Lung (tissue), 12 donors: ENCODE results near the gene BAHD1. TPM values are rescaled to one million over a fixed set of nuclear protein-coding genes. Genes with fewer than 3 reads are reported as not detected.

Source experiments
- ATAC-seq: fragments of 200-7000 bp; cut with Tn5 transposase; one replicate; pipeline ENCODE4 v1.9.1; 2020; ENCODE audit warnings: moderate number of reproducible peaks; ENCODE audit not compliant: insufficient read depth, low FRiP score
- DNase-seq, 3 donors: peaks; one replicate each; pipeline ENCODE4 v3.0.0-alpha.2; 2013 to 2017
- H3K27ac ChIP-seq, 2 donors: one replicate each; pipeline ENCODE4 v1.5.1; 2013; ENCODE audit warnings: mild to moderate bottlenecking in 2 of 2, moderate library complexity in 2 of 2, control low read depth in 1 of 2, inconsistent platforms in 1 of 2, low read depth in 1 of 2, low read length in 1 of 2
- H3K27me3 ChIP-seq, 3 donors: one replicate each; pipeline ENCODE4 v1.5.1; 2013; ENCODE audit warnings: low read length in 2 of 3; ENCODE audit not compliant: control insufficient read depth in 3 of 3, insufficient read depth in 3 of 3
- H3K36me3 ChIP-seq, 4 donors: one replicate each; pipeline ENCODE4 v1.5.1; 2013; ENCODE audit warnings: low read length in 4 of 4, mild to moderate bottlenecking in 1 of 4, moderate library complexity in 1 of 4; ENCODE audit not compliant: control insufficient read depth in 4 of 4, insufficient read depth in 4 of 4
- H3K4me1 ChIP-seq, 5 donors: one replicate each; pipeline ENCODE4 v1.5.1; 2013; ENCODE audit warnings: low read length in 5 of 5, mild to moderate bottlenecking in 2 of 5, moderate library complexity in 1 of 5; ENCODE audit not compliant: control insufficient read depth in 5 of 5, insufficient read depth in 5 of 5
- H3K4me3 ChIP-seq: one replicate; pipeline ENCODE4 v1.5.1; 2013; ENCODE audit warnings: mild to moderate bottlenecking, control low read depth, moderate library complexity
- H3K9ac ChIP-seq, 2 donors: one replicate each; pipeline ENCODE4 v1.5.1; 2013; ENCODE audit warnings: low read length in 2 of 2, control low read depth in 1 of 2; ENCODE audit not compliant: insufficient read depth in 1 of 2
- H3K9me3 ChIP-seq, 4 donors: one replicate each; pipeline ENCODE4 v1.5.1; 2013; ENCODE audit warnings: low read length in 3 of 4, mild to moderate bottlenecking in 1 of 4, moderate library complexity in 1 of 4; ENCODE audit not compliant: control insufficient read depth in 4 of 4, insufficient read depth in 3 of 4
- WGBS, 2 donors: extraction: QIAGEN DNeasy Blood & Tissue Kit; methylation state at CpG; one replicate each; pipeline ENCODE4 v1.1.7; 2013; 5-methylcytosine and 5-hydroxymethylcytosine counted together
- polyA plus RNA-seq, 2 donors: library from polyadenylated mRNA; stranded (reverse); fragments of 200-250 nt; gene quantifications; one replicate each; pipeline ENCODE4 v1.2.1, GENCODE V29; 2013
- total RNA-seq, 2 donors: library from RNA; depleted of rRNA in 1 of 2; stranded (reverse); fragments of >200 nt in 1 of 2; gene quantifications; one replicate each; pipeline ENCODE4 v1.2.1, GENCODE V29; 2014 to 2021
- TF ChIP-seq, protein P1 (sequence below): IDR thresholded peaks from 2 replicates; pipeline ENCODE4 v1.5.1; 2012; ENCODE audit warnings: mild to moderate bottlenecking; ENCODE audit errors: control extremely low read depth, extremely low read depth
- donor health status: control.
- donor health status: control.
- donor health status: Bipolar disorder and iron deficiency.
- donor health status: healthy.
- donor health status: DM: yes; HTN: yes; CAD: no.

The BAHD1 gene
- total and polyA plus RNA-seq, 4 donors, result 11.3 to 28.1 (median 13.7) TPM

DNA sequence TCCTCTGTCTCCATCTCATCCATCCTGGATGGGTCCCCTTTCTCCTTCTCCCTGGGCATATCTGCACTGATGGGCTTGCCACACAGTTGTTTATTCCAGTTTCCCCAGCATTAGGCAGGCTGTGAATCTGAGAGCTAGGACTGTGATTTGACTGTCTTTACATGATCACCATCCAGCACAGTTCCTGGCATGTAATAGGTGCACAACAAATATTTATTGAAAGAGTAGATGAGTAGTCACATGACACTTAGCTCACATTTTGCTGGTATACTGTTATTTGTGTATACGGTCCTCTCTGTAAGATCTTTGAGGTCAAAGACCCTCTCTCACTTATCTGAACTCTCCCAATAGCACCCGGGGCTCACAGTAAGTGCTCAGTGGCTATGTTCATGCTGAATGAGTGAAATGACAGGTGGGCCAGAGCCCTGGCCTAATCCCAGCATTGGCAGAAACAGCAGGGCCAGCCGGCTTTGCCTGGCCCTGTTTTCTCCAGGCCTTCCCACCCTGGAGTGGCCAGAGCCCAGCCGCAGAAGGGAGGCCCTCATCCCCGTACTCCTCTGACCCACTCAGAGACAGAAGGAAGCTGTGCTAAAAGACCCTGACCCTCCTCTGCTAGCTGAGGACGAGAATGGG is 16.2 kb upstream of the BAHD1 start:
- H3K9me3 ChIP-seq, result peaks cover 0 to 2% (median 0%) of the 10 kb centered on the region in 4 donors
- H3K4me3 ChIP-seq, result no peak overlapping the region
- no peaks in the 10 kb centered on the region for H3K36me3 ChIP-seq
- H3K27me3 ChIP-seq, result no peaks in the 10 kb centered on the region
- ATAC-seq, result no peak
- peaks cover 0 to 3% (median 0%) of the 10 kb centered on the region in 5 donors for H3K4me1 ChIP-seq
- no peak for DNase-seq
- 91 to 95% methylated on average over 6 of the region's 6 CpGs for WGBS, 2 donors
- TF ChIP-seq, protein P1, sequence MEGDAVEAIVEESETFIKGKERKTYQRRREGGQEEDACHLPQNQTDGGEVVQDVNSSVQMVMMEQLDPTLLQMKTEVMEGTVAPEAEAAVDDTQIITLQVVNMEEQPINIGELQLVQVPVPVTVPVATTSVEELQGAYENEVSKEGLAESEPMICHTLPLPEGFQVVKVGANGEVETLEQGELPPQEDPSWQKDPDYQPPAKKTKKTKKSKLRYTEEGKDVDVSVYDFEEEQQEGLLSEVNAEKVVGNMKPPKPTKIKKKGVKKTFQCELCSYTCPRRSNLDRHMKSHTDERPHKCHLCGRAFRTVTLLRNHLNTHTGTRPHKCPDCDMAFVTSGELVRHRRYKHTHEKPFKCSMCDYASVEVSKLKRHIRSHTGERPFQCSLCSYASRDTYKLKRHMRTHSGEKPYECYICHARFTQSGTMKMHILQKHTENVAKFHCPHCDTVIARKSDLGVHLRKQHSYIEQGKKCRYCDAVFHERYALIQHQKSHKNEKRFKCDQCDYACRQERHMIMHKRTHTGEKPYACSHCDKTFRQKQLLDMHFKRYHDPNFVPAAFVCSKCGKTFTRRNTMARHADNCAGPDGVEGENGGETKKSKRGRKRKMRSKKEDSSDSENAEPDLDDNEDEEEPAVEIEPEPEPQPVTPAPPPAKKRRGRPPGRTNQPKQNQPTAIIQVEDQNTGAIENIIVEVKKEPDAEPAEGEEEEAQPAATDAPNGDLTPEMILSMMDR, result no peak
- no peak overlapping the region for H3K27ac ChIP-seq
- no peak overlapping the region for H3K9ac ChIP-seq

GRCh38 chr15:40425681-40426080 is 15.1 kb upstream of the BAHD1 start:
- Histone ChIP-seq H3K9ac (no peak overlapping the region), H3K27ac (no peak overlapping the region), H3K27me3 (no peaks in the 10 kb centered on the region), H3K9me3 (peaks cover 0 to 2% (median 0%) of the 10 kb centered on the region in 4 donors), H3K4me3 (no peak overlapping the region), H3K36me3 (no peaks in the 10 kb centered on the region), H3K4me1 (peaks cover 0 to 3% (median 0%) of the 10 kb centered on the region in 5 donors)
- WGBS, 2 donors, result 95% methylated on average over 5 of the region's 5 CpGs
- TF ChIP-seq, protein P1, result no peak
- ATAC-seq (no peak), DNase-seq (no peak)

GRCh38 chr15:40427188-40427587 is 13.6 kb upstream of the BAHD1 start:
- Histone ChIP-seq H3K9me3 (peaks cover 0 to 2% (median 0%) of the 10 kb centered on the region in 4 donors), H3K4me1 (no peaks in the 10 kb centered on the region), H3K27me3 (no peaks in the 10 kb centered on the region), H3K36me3 (no peaks in the 10 kb centered on the region), H3K9ac (no peak overlapping the region), H3K27ac (no peak overlapping the region), H3K4me3 (no peak overlapping the region)
- WGBS, 2 donors, result 85 to 93% methylated on average over 9 of the region's 9 CpGs
- no peak for DNase-seq
- no peak for ATAC-seq
- TF ChIP-seq, protein P1, result no peak

DNA sequence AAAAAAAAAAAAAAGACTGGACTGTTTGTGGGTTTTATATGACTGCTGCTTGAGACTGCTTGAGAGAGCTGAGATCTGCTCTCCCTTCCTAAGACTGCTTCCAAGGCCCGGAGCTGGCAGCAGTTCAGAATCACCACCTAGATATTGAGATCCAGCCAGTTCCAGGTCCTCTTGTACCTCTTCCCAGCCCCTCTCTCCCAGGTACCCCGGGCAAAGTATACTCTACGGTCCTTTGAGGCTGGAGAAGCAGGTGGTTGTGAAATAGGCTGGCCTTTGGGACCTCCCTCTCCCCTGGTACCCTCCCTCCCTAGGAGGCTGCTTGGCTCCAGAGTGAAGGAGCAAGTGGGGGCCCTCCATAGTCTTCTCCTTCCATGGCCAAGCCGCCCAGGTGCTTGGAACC is 12.6 kb upstream of the BAHD1 start:
- H3K9me3 ChIP-seq, result peaks cover 0 to 2% (median 0%) of the 10 kb centered on the region in 4 donors
- no peak overlapping the region for H3K27ac ChIP-seq
- DNase-seq (no peak), ATAC-seq (no peak)
- H3K4me1 ChIP-seq, result no peaks in the 10 kb centered on the region
- TF ChIP-seq, protein P1, result no peak
- WGBS, 2 donors, result 66 to 83% methylated on average over 4 of the region's 4 CpGs
- no peaks in the 10 kb centered on the region for H3K27me3 ChIP-seq
- H3K36me3 ChIP-seq, result no peaks in the 10 kb centered on the region
- H3K4me3 ChIP-seq, result no peak overlapping the region
- H3K9ac ChIP-seq, result no peak overlapping the region
